WTC11 (cell line): ENCODE results near the gene GPR17. TPM values are rescaled to one million over a fixed set of nuclear protein-coding genes. Genes with fewer than 3 reads are reported as not detected.

ENCODE experiments used
- ATAC-seq: fragments of 200-7000 bp; cut with Tn5 transposase; 2 replicates; pipeline ENCODE4 v1.10.0; 2021; ENCODE audit warnings: mild to moderate bottlenecking, moderate library complexity
- CTCF ChIA-PET: fragments of 300-600 bp; sonication (Branson Sonifier 250); formaldehyde crosslinking; loops from one replicate; lab custom pipeline; 2021; ENCODE audit warnings: antibody characterized with exemption; lab: Charles Lee
- POLR2A ChIA-PET: fragments of 350-600 bp; sonication (Branson Sonifier 250); formaldehyde crosslinking; loops from one replicate; lab custom pipeline; 2021; ENCODE audit warnings: antibody characterized with exemption; lab: Charles Lee
- DNase-seq: peaks from one replicate; pipeline ENCODE4 v3.0.0; 2021; ENCODE audit warnings: low spot score
- H3K27ac Mint-ChIP-seq: 2 replicates; pipeline ENCODE4 v1.8.0; 2021; ENCODE audit warnings: mixed read lengths
- H3K27me3 Mint-ChIP-seq: 2 replicates; pipeline ENCODE4 v1.8.0; 2021; ENCODE audit warnings: low read depth, mild to moderate bottlenecking, moderate library complexity, mixed read lengths
- H3K36me3 Mint-ChIP-seq: 2 replicates; pipeline ENCODE4 v1.8.0; 2021; ENCODE audit warnings: mixed read lengths
- H3K4me1 Mint-ChIP-seq: 2 replicates; pipeline ENCODE4 v1.8.0; 2022; ENCODE audit warnings: mixed read lengths
- H3K4me3 Mint-ChIP-seq: 2 replicates; pipeline ENCODE4 v1.8.0; 2021; ENCODE audit warnings: mild to moderate bottlenecking, moderate library complexity, mixed read lengths
- H3K9me3 Mint-ChIP-seq: 2 replicates; pipeline ENCODE4 v1.8.0; 2021; ENCODE audit warnings: mixed read lengths
- FOXK1 ChIP-seq: sonication (generic); formaldehyde crosslinking; IDR thresholded peaks from 2 replicates; pipeline ENCODE4 v1.8.0; 2022; ENCODE audit warnings: mild to moderate bottlenecking, moderate library complexity, missing genetic modification reagents
- FOXP1 ChIP-seq: sonication (generic); formaldehyde crosslinking; IDR thresholded peaks from 2 replicates; pipeline ENCODE4 v1.8.0; 2022; ENCODE audit warnings: missing genetic modification reagents, mild to moderate bottlenecking, moderate library complexity, borderline replicate concordance
- MYBL2 ChIP-seq: sonication (generic); formaldehyde crosslinking; IDR thresholded peaks from 2 replicates; pipeline ENCODE4 v1.8.1; 2023; ENCODE audit warnings: mild to moderate bottlenecking, moderate library complexity, missing genetic modification reagents
- NFYB ChIP-seq: sonication (generic); formaldehyde crosslinking; conservative IDR thresholded peaks from 2 replicates; pipeline ENCODE4 v1.8.0; 2022; ENCODE audit warnings: low read depth, missing genetic modification reagents
- NR1H2 ChIP-seq: sonication (generic); formaldehyde crosslinking; IDR thresholded peaks from 2 replicates; pipeline ENCODE4 v1.9.0; 2021; ENCODE audit warnings: mild to moderate bottlenecking, moderate library complexity, missing genetic modification reagents
- RORB ChIP-seq: fragments of 250-450 bp; sonication (Bioruptor Pico); IDR thresholded peaks from 2 replicates; pipeline ENCODE4 v1.9.0; 2021; ENCODE audit warnings: mild to moderate bottlenecking
- total RNA-seq: library from RNA; stranded (reverse); gene quantifications from 3 replicates; pipeline ENCODE4 v1.2.3, GENCODE V29; 2021
- TF ChIP-seq, protein P1 (sequence below): sonication (generic); formaldehyde crosslinking; IDR thresholded peaks from 2 replicates; pipeline ENCODE4 v1.8.1; 2023; ENCODE audit warnings: mild to moderate bottlenecking, missing genetic modification reagents, moderate library complexity
- TF ChIP-seq, protein P2 (sequence below): sonication (generic); formaldehyde crosslinking; IDR thresholded peaks from 2 replicates; pipeline ENCODE4 v1.8.1; 2022; ENCODE audit warnings: low read depth, missing genetic modification reagents, borderline replicate concordance
- TF ChIP-seq, protein P3 (sequence below): sonication (generic); formaldehyde crosslinking; IDR thresholded peaks from 2 replicates; pipeline ENCODE4 v1.8.0; 2022; ENCODE audit warnings: mild to moderate bottlenecking, missing genetic modification reagents
- TF ChIP-seq, protein P4 (sequence below): sonication (generic); formaldehyde crosslinking; IDR thresholded peaks from 2 replicates; pipeline ENCODE4 v1.8.1; 2023; ENCODE audit warnings: mild to moderate bottlenecking, moderate library complexity, missing genetic modification reagents

Gene GPR17
- total RNA-seq, 1 experiment from 2014 or later, result not detected

DNA sequence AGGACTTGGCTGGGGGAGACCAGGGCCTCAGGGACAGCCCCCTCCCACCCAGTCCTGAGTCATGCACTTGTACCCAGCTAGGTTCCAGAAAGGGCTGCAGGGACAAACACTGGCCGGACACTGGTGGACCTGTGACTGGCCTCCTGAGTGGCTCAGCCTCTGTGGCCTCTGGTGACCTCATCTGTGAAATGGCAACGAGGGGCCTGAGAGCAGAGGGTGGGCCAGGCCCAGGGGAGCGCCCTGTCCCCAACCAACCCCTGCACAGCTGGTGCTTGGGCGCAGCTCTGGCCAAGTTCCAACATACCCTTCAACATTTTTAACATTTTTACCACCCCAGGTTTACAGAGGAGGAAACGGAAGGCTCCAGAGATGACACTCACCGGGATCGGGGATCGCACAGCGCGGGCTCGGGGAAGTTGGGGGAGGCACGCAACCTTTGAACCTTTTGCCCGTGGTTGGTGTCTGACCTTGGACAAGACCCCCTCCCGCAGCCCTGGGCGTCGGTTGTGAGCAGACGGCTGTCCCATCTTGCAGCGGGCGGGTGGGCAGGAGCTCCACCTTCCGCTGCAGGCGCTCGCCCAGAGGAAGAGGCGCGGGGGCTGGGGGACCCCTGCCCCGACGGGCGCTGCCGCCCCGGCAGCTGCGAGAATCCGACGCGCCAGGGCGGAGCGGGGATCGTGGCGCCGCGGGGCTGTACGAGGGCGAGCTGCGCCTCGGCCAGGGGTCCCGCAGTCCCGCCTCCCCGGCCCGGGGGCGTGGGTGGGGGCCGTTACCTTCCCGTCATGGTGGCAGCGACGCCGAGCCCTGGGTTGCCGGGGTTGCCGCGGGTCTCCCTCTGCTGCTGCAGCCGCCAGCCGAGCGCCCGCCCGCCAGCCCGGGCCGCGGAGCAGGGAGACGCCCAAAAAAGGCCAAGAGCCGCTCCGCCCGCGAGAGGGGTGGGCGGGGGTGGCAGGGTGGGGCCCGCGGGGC lies 28.6 kb downstream of the GPR17 start:
- no peak overlapping the region for H3K27ac Mint-ChIP-seq
- H3K9me3 Mint-ChIP-seq, result no peaks in the 10 kb centered on the region
- TF ChIP-seq FOXK1 (0 out of 2 replicates have a peak, but pooled peaks have one; percentile 14), NFYB (CRISPR knock-in tag) (no peak), FOXP1 (CRISPR knock-in tag) (peak; percentile 49; the same call in 1 of the 2 replicates), RORB (CRISPR knock-in tag) (no peak), MYBL2 (CRISPR knock-in tag) (no peak)
- TF ChIP-seq, protein P1, sequence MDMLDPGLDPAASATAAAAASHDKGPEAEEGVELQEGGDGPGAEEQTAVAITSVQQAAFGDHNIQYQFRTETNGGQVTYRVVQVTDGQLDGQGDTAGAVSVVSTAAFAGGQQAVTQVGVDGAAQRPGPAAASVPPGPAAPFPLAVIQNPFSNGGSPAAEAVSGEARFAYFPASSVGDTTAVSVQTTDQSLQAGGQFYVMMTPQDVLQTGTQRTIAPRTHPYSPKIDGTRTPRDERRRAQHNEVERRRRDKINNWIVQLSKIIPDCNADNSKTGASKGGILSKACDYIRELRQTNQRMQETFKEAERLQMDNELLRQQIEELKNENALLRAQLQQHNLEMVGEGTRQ, result 0 out of 2 replicates have a peak, but pooled peaks have one; percentile 10
- TF ChIP-seq, protein P2, sequence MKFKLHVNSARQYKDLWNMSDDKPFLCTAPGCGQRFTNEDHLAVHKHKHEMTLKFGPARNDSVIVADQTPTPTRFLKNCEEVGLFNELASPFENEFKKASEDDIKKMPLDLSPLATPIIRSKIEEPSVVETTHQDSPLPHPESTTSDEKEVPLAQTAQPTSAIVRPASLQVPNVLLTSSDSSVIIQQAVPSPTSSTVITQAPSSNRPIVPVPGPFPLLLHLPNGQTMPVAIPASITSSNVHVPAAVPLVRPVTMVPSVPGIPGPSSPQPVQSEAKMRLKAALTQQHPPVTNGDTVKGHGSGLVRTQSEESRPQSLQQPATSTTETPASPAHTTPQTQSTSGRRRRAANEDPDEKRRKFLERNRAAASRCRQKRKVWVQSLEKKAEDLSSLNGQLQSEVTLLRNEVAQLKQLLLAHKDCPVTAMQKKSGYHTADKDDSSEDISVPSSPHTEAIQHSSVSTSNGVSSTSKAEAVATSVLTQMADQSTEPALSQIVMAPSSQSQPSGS, result no peak
- TF ChIP-seq, protein P3, sequence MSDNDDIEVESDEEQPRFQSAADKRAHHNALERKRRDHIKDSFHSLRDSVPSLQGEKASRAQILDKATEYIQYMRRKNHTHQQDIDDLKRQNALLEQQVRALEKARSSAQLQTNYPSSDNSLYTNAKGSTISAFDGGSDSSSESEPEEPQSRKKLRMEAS (CRISPR knock-in tag), result 0 out of 2 replicates have a peak, but pooled peaks have one; percentile 41
- TF ChIP-seq, protein P4, sequence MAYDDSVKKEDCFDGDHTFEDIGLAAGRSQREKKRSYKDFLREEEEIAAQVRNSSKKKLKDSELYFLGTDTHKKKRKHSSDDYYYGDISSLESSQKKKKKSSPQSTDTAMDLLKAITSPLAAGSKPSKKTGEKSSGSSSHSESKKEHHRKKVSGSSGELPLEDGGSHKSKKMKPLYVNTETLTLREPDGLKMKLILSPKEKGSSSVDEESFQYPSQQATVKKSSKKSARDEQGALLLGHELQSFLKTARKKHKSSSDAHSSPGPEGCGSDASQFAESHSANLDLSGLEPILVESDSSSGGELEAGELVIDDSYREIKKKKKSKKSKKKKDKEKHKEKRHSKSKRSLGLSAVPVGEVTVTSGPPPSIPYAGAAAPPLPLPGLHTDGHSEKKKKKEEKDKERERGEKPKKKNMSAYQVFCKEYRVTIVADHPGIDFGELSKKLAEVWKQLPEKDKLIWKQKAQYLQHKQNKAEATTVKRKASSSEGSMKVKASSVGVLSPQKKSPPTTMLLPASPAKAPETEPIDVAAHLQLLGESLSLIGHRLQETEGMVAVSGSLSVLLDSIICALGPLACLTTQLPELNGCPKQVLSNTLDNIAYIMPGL (CRISPR knock-in tag), result peak; percentile 54; the same call in 1 of the 2 replicates
- peak overlapping the region; percentile 77 for H3K4me3 Mint-ChIP-seq
- ChIA-PET CTCF (interaction anchor here (0.8 to 5.8 kb wide), 9 partner anchors 12 to 259 kb away, joined by 3 to 46 read pairs (median 9); no protein-coding TSS in a partner anchor), POLR2A (interaction anchor here (1.4 to 1.7 kb wide), 2 partner anchors 26 to 30 kb away, joined by 4 to 6 read pairs; partner anchors contain the start of gene SFT2D3)
- H3K36me3 Mint-ChIP-seq, result no peaks in the 10 kb centered on the region
- DNase-seq (no peak), ATAC-seq (peak; percentile 52)
- H3K27me3 Mint-ChIP-seq, result peaks cover 61% of the 10 kb centered on the region
- H3K4me1 Mint-ChIP-seq, result peaks cover 9% of the 10 kb centered on the region

DNA sequence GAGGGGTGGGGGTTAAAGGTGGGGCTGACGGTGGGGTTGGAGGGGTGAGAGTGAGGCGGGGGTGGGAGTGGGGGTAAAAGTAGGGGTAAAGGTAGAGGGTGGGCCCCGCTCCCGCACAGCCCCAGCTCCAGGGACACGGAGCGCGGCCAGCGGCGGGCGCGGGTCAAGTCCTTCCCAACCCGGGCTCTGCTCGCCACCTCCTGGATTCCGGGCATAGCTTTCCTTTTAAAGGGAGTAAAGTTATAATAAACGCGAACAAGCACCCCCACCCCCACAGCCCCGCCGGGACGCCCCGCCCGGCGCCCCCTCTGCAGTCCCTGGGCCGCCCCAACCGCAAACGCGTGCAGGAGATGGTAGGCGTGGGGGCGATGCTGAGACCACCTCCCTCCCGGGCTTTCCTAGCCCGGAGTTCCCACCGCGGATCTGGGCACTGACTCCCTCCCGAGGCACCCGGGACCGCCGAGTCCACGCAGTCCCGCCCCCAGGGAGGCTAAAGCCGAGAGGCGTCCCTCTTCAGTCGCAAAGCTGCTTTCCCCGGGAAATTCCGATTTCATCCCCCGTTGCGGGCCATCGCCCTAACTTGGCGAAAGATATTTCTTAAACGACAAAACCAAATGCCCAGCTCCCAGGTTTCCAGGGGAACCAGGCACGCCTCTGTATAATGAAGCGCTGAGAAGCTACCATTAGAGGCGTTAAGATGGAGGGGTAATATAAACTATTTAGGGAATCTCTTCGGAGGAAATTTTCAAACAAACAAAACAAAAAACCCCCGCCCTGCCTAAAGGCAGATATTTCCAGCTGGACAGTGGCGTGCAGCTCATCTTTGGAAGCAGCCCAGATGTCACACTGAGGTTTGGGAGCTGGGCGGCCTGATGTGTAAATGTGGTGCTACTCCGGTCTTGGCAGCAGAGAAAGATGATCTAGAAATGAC lies 29.6 kb downstream of the GPR17 start, which contains the start of gene LIMS2:
Gene LIMS2 (minus strand): TSS at position 200 of the 931 bp plus-strand sequence. CDS start 506 bp downstream, outside the sequence.
- Mint-ChIP-seq H3K4me3 (peak within 1 kb of the TSS; percentile 79), H3K9me3 (no peaks in the 10 kb centered on the region), H3K4me1 (peaks cover 9% of the 10 kb centered on the region), H3K36me3 (no peaks in the 10 kb centered on the region), H3K27me3 (peaks cover 61% of the 10 kb centered on the region), H3K27ac (no peak within 1 kb of the TSS)
- CTCF ChIA-PET, result interaction anchor here (0.8 to 5.8 kb wide), 11 partner anchors 12 to 260 kb away, joined by 3 to 46 read pairs (median 7); no protein-coding TSS in a partner anchor
- peak; percentile 57 for ATAC-seq
- DNase-seq, result peak; percentile 52
- POLR2A ChIA-PET, result interaction anchor here (1.4 to 1.7 kb wide), 2 partner anchors 25 to 29 kb away, joined by 4 to 6 read pairs; partner anchors contain the start of gene SFT2D3
- no peak for TF ChIP-seq NR1H2
- TF ChIP-seq, protein P4 (CRISPR knock-in tag), result 0 out of 2 replicates have a peak, but pooled peaks have one; percentile 20
